ENCODE data around the gene ANKRD1. TPM values are rescaled to one million over a fixed set of nuclear protein-coding genes. Genes with fewer than 3 reads are reported as not detected.

ANKRD1 gene
- total and polyA plus RNA-seq, 2 of the 8 experiments (the other 6 are each of a cell fraction or from before 2014, with no cell fraction given): 0.03 TPM; not detected in 1

- no peak overlapping the region for H3K18ac ChIP-seq (ENCODE audit: extremely low read depth, low read length)
- H3K36me3 ChIP-seq (ENCODE audit: control insufficient read depth in 2 of 4, insufficient read depth in 4 of 4, low read length in 3 of 4): no peaks in the 10 kb centered on the region
- no peak overlapping the region for H3K23ac ChIP-seq (ENCODE audit: insufficient read length)
- H3K79me2 ChIP-seq (ENCODE audit: control insufficient read depth in 1 of 2, insufficient read depth in 2 of 2, low read length in 2 of 2): no peaks in the 10 kb centered on the region
- no peak overlapping the region for H3K4me3 ChIP-seq (ENCODE audit: extremely low read depth in 1 of 4, insufficient read depth in 2 of 4, low read depth in 3 of 4, low read length in 4 of 4)
- ChIA-PET CTCF (ENCODE audit: partially characterized antibody) (interaction anchor here (1.3 kb wide), 1 partner anchor 28 kb away, joined by 3 read pairs; no protein-coding TSS in a partner anchor), POLR2A (ENCODE audit: partially characterized antibody) (no interaction called here)
- no peak overlapping the region for H2AK5ac ChIP-seq (ENCODE audit: low read depth, low read length)
- H2BK20ac ChIP-seq (ENCODE audit: low read length): no peak overlapping the region
- H3K27me3 ChIP-seq (replicated peaks in 1 of 4; ENCODE audit: control insufficient read depth in 3 of 4, extremely low read depth in 1 of 4, insufficient read depth in 3 of 4, low read length in 3 of 4): peaks cover 10 to 49% (median 34%) of the 10 kb centered on the region in 4 experiments
- no peak overlapping the region for H2BK5ac ChIP-seq (ENCODE audit: low read depth, low read length)
- TF ChIP-seq POU5F1 (IDR thresholded peaks at IDR 0.05; ENCODE audit: low read depth, low read length) (no peak), TEAD4 (IDR thresholded peaks at IDR 0.05; ENCODE audit: low read depth, low read length) (peak; percentile 66), CTCF (IDR thresholded peaks at IDR 0.05; ENCODE audit: control extremely low read depth in 1 of 3, insufficient read depth in 1 of 3, low read depth in 1 of 3, low read length in 3 of 3) (peak in 1 of 3 experiments; percentile 1; a peak in 1 of 4 replicates)
- no peaks in the 10 kb centered on the region for H3K79me1 ChIP-seq (ENCODE audit: low read depth, low read length)
- H2BK15ac ChIP-seq (ENCODE audit: low read length): no peak overlapping the region
- no peak overlapping the region for H3K9ac ChIP-seq (replicated peaks in 1 of 4; ENCODE audit: extremely low read depth in 1 of 4, low read depth in 3 of 4, low read length in 3 of 4)
- WGBS, 2 experiments (ENCODE audit: extremely low coverage in 1 of 2, insufficient coverage in 1 of 2, insufficient read length in 1 of 2, insufficient replicate concordance in 2 of 2, low coverage in 1 of 2, low lambda C conversion rate in 2 of 2, missing lambda C conversion rate in 1 of 2): 85% methylated on average over 6 of the region's 6 CpGs; no CpG with 5 or more reads in 1 of the 2 experiments
- no peak overlapping the region for H4K8ac ChIP-seq (ENCODE audit: extremely low read depth, insufficient read depth, low read length)
- H3K4me2 ChIP-seq (ENCODE audit: insufficient read depth in 1 of 2, low read depth in 2 of 2, low read length in 2 of 2): no peak overlapping the region
- H2BK120ac ChIP-seq (replicated peaks; ENCODE audit: low read depth, low read length): no peak overlapping the region
- FAIRE-seq (no peak), DNase-seq (ENCODE audit: low read depth in 1 of 2, low spot score in 2 of 2) (no peak)
- H2BK12ac ChIP-seq (ENCODE audit: low read depth, low read length): no peak overlapping the region
- no peak overlapping the region for H2AFZ ChIP-seq (ENCODE audit: low read length)
- no peak overlapping the region for H4K91ac ChIP-seq (replicated peaks; ENCODE audit: insufficient read length, low read length)
- H4K5ac ChIP-seq (ENCODE audit: insufficient read length, low read depth, low read length): no peak overlapping the region
- H3K27ac ChIP-seq (ENCODE audit: low read depth, low read length): no peak overlapping the region
- no peaks in the 10 kb centered on the region for H3K23me2 ChIP-seq (ENCODE audit: low read depth, low read length)
- no peak overlapping the region for H3K4ac ChIP-seq (replicated peaks; ENCODE audit: insufficient read length, low read depth, low read length)
- H3K56ac ChIP-seq (replicated peaks; ENCODE audit: insufficient read length, low read depth, low read length): no peak overlapping the region
- H3K14ac ChIP-seq (ENCODE audit: insufficient read length): no peak overlapping the region
- no peaks in the 10 kb centered on the region for H3K9me3 ChIP-seq (ENCODE audit: insufficient read depth in 2 of 2, low read depth in 1 of 2, low read length in 1 of 2)
- H4K20me1 ChIP-seq (replicated peaks in 1 of 2; ENCODE audit: control insufficient read depth in 1 of 2, insufficient read depth in 2 of 2, low read length in 2 of 2): no peaks in the 10 kb centered on the region
- no peaks in the 10 kb centered on the region for H3K4me1 ChIP-seq (replicated peaks in 1 of 4; ENCODE audit: control insufficient read depth in 3 of 4, insufficient read depth in 4 of 4, low read length in 3 of 4)
These were observed 18.8 kb upstream of the ANKRD1 start for GRCh38 chr10:90939648-90940047.
